ENCODE data around the gene PRPF38B. TPM values are rescaled to one million over a fixed set of nuclear protein-coding genes. Genes with fewer than 3 reads are reported as not detected.

PRPF38B gene
- polyA plus RNA-seq, 1 donor (not counting 4 experiments of a cell fraction or from before 2014, with no cell fraction given): 41.0 TPM

DNA sequence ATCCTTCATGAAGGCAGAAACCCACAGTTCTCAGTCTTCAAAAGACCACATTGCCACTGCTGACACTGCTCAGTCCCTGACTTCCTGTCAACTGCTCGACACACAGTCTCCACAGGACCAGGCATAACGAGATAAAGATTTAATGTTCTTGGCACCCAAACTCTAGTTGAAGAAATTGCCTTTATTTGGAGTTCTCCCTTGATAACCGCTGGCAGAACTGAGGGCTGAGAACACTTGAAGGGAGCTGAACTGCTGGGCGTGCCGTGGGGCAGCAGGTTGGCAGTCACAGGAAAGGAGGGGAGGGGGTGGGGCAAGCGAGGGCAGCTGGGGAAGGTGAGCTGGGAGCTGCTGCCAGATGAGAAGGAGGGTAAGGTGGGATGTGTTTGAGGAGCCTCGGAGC, 47.1 kb upstream of the PRPF38B start:
- peak overlapping the region; percentile 9 for H2AFZ ChIP-seq (ENCODE audit: control insufficient read depth, low read length)

GRCh38 chr1:108645564-108646184, 46.4 kb upstream of the PRPF38B start:
- H3K4me2 ChIP-seq (ENCODE audit: control insufficient read depth, extremely low read depth, insufficient read depth, low read depth, low read length): no peak overlapping the region
- H3K79me2 ChIP-seq (ENCODE audit: control insufficient read depth, insufficient read depth, low read length): no peaks in the 10 kb centered on the region
- no peaks in the 10 kb centered on the region for H4K20me1 ChIP-seq (ENCODE audit: control insufficient read depth, extremely low read depth, insufficient read depth, low read length)
- dilution Hi-C loops (cut with MboI; ENCODE audit: extremely low pct_ligation_motif_present, low sequenced_read_pairs): no loop called here
- no peak for FAIRE-seq
- peaks cover 3% of the 10 kb centered on the region for H3K4me1 ChIP-seq (ENCODE audit: control insufficient read depth, extremely low read depth, insufficient read depth, low read length)
- no peaks in the 10 kb centered on the region for H3K27me3 ChIP-seq (ENCODE audit: control insufficient read depth, extremely low read depth, insufficient read depth, low read length)
- no peak overlapping the region for H3K9ac ChIP-seq (ENCODE audit: control insufficient read depth, extremely low read depth, insufficient read depth, low read length)
- TF ChIP-seq, protein P1, sequence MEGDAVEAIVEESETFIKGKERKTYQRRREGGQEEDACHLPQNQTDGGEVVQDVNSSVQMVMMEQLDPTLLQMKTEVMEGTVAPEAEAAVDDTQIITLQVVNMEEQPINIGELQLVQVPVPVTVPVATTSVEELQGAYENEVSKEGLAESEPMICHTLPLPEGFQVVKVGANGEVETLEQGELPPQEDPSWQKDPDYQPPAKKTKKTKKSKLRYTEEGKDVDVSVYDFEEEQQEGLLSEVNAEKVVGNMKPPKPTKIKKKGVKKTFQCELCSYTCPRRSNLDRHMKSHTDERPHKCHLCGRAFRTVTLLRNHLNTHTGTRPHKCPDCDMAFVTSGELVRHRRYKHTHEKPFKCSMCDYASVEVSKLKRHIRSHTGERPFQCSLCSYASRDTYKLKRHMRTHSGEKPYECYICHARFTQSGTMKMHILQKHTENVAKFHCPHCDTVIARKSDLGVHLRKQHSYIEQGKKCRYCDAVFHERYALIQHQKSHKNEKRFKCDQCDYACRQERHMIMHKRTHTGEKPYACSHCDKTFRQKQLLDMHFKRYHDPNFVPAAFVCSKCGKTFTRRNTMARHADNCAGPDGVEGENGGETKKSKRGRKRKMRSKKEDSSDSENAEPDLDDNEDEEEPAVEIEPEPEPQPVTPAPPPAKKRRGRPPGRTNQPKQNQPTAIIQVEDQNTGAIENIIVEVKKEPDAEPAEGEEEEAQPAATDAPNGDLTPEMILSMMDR (optimal IDR thresholded peaks at IDR 0.05 in 1 of 3, IDR thresholded peaks at IDR 0.05 in 1 of 3, conservative IDR thresholded peaks at IDR 0.05 in 1 of 3; ENCODE audit: extremely low read depth in 1 of 3, insufficient read depth in 2 of 3, low read length in 3 of 3): no peak
- TF ChIP-seq EZH2 (IDR thresholded peaks at IDR 0.05; ENCODE audit: low read length): no peak
- no peak overlapping the region for H2AFZ ChIP-seq (ENCODE audit: control insufficient read depth, low read length)
- H3K9me1 ChIP-seq (ENCODE audit: control insufficient read depth, extremely low read depth, insufficient read depth, low read length): no peaks in the 10 kb centered on the region
- no peak overlapping the region for H3K27ac ChIP-seq (ENCODE audit: control insufficient read depth, insufficient read depth, low read length)
- H3K36me3 ChIP-seq (ENCODE audit: control insufficient read depth in 2 of 2, extremely low read depth in 1 of 2, insufficient read depth in 2 of 2, low read length in 2 of 2): no peaks in the 10 kb centered on the region
- no peak for DNase-seq (ENCODE audit: low read depth, low spot score)
- no peaks in the 10 kb centered on the region for H3K9me3 ChIP-seq (ENCODE audit: control insufficient read depth, low read depth, low read length)
- H3K4me3 ChIP-seq (ENCODE audit: control insufficient read depth in 2 of 3, extremely low read depth in 1 of 3, insufficient read depth in 2 of 3, low read depth in 1 of 3, low read length in 3 of 3): no peak overlapping the region

More for the DNA sequence above, 47.1 kb upstream of the PRPF38B start:
- Histone ChIP-seq H3K9me1 (ENCODE audit: control insufficient read depth, extremely low read depth, insufficient read depth, low read length) (no peaks in the 10 kb centered on the region), H3K27me3 (ENCODE audit: control insufficient read depth, extremely low read depth, insufficient read depth, low read length) (no peaks in the 10 kb centered on the region), H4K20me1 (ENCODE audit: control insufficient read depth, extremely low read depth, insufficient read depth, low read length) (no peaks in the 10 kb centered on the region), H3K4me2 (ENCODE audit: control insufficient read depth, extremely low read depth, insufficient read depth, low read depth, low read length) (no peak overlapping the region), H3K4me1 (ENCODE audit: control insufficient read depth, extremely low read depth, insufficient read depth, low read length) (peaks cover 3% of the 10 kb centered on the region), H3K79me2 (ENCODE audit: control insufficient read depth, insufficient read depth, low read length) (no peaks in the 10 kb centered on the region), H3K9ac (ENCODE audit: control insufficient read depth, extremely low read depth, insufficient read depth, low read length) (no peak overlapping the region), H3K36me3 (ENCODE audit: control insufficient read depth in 2 of 2, extremely low read depth in 1 of 2, insufficient read depth in 2 of 2, low read length in 2 of 2) (no peaks in the 10 kb centered on the region), H3K9me3 (ENCODE audit: control insufficient read depth, low read depth, low read length) (no peaks in the 10 kb centered on the region), H3K4me3 (ENCODE audit: control insufficient read depth in 2 of 3, extremely low read depth in 1 of 3, insufficient read depth in 2 of 3, low read depth in 1 of 3, low read length in 3 of 3) (no peak overlapping the region), H3K27ac (ENCODE audit: control insufficient read depth, insufficient read depth, low read length) (no peak overlapping the region)
- no peak for TF ChIP-seq EZH2 (IDR thresholded peaks at IDR 0.05; ENCODE audit: low read length)
- TF ChIP-seq, protein P1 (optimal IDR thresholded peaks at IDR 0.05 in 1 of 3, IDR thresholded peaks at IDR 0.05 in 1 of 3, conservative IDR thresholded peaks at IDR 0.05 in 1 of 3; ENCODE audit: extremely low read depth in 1 of 3, insufficient read depth in 2 of 3, low read length in 3 of 3): no peak
- DNase-seq (ENCODE audit: low read depth, low spot score) (no peak), FAIRE-seq (no peak)
- dilution Hi-C loops (cut with MboI; ENCODE audit: extremely low pct_ligation_motif_present, low sequenced_read_pairs): no loop called here

Measured in keratinocyte (primary cell).